ENCODE data around the gene ZNF407. TPM values are rescaled to one million over a fixed set of nuclear protein-coding genes. Genes with fewer than 3 reads are reported as not detected.

The ZNF407 gene
- total RNA-seq, 2 experiments from 2014 or later, result 11.7 to 13.4 TPM

GRCh38 chr18:75029481-75029880 is 431.8 kb downstream of the ZNF407 start:
- DNase-seq, result no peak
- Mint-ChIP-seq H3K4me3 (no peak overlapping the region), H3K27me3 (no peaks in the 10 kb centered on the region), H3K4me1 (peaks cover 12% of the 10 kb centered on the region), H3K36me3 (ENCODE audit: low read depth) (peaks cover 6% of the 10 kb centered on the region), H3K9me3 (peaks cover 5% of the 10 kb centered on the region), H3K27ac (no peak overlapping the region)
- CTCF ChIA-PET, result interaction anchor here (0.9 kb wide), 1 partner anchor 10 kb away, joined by 3 read pairs; no protein-coding TSS in a partner anchor
- POLR2A ChIA-PET, result interaction anchor here (1.3 kb wide), 1 partner anchor 34 kb away, joined by 4 read pairs; no protein-coding TSS in a partner anchor

GRCh38 chr18:75031717-75032317 is 434.1 kb downstream of the ZNF407 start:
- ChIA-PET POLR2A (no interaction called here), CTCF (no interaction called here)
- DNase-seq, result no peak
- H3K9me3 Mint-ChIP-seq, result peaks cover 5% of the 10 kb centered on the region
- peaks cover 6% of the 10 kb centered on the region for H3K36me3 Mint-ChIP-seq (ENCODE audit: low read depth)
- peaks cover 9% of the 10 kb centered on the region for H3K4me1 Mint-ChIP-seq
- H3K4me3 Mint-ChIP-seq, result no peak overlapping the region
- H3K27ac Mint-ChIP-seq, result no peak overlapping the region
- no peaks in the 10 kb centered on the region for H3K27me3 Mint-ChIP-seq

- POLR2A ChIA-PET, result no interaction called here
- Mint-ChIP-seq H3K4me1 (peaks cover 9% of the 10 kb centered on the region), H3K27me3 (no peaks in the 10 kb centered on the region), H3K4me3 (no peak overlapping the region), H3K9me3 (peaks cover 5% of the 10 kb centered on the region), H3K36me3 (ENCODE audit: low read depth) (peaks cover 6% of the 10 kb centered on the region), H3K27ac (no peak overlapping the region)
- no peak for DNase-seq
- CTCF ChIA-PET, result no interaction called here
These were observed 435.8 kb downstream of the ZNF407 start for GRCh38 chr18:75033516-75033915.

GRCh38 chr18:75034937-75035336 is 437.3 kb downstream of the ZNF407 start:
- no peak overlapping the region for H3K4me3 Mint-ChIP-seq
- CTCF ChIA-PET, result no interaction called here
- H3K4me1 Mint-ChIP-seq, result peaks cover 2% of the 10 kb centered on the region
- no peak for DNase-seq
- H3K9me3 Mint-ChIP-seq, result no peaks in the 10 kb centered on the region
- H3K27ac Mint-ChIP-seq, result no peak overlapping the region
- H3K36me3 Mint-ChIP-seq (ENCODE audit: low read depth), result no peaks in the 10 kb centered on the region
- H3K27me3 Mint-ChIP-seq, result no peaks in the 10 kb centered on the region
- POLR2A ChIA-PET, result no interaction called here

- H3K27ac Mint-ChIP-seq, result no peak overlapping the region
- POLR2A ChIA-PET, result no interaction called here
- no peaks in the 10 kb centered on the region for H3K36me3 Mint-ChIP-seq (ENCODE audit: low read depth)
- DNase-seq, result no peak
- H3K27me3 Mint-ChIP-seq, result no peaks in the 10 kb centered on the region
- H3K9me3 Mint-ChIP-seq, result no peaks in the 10 kb centered on the region
- CTCF ChIA-PET, result no interaction called here
- H3K4me1 Mint-ChIP-seq, result peaks cover 2% of the 10 kb centered on the region
- no peak overlapping the region for H3K4me3 Mint-ChIP-seq
These were observed 438.3 kb downstream of the ZNF407 start for GRCh38 chr18:75035928-75036327.

GRCh38 chr18:75036917-75037688 is 439.4 kb downstream of the ZNF407 start:
- CTCF ChIA-PET, result no interaction called here
- Mint-ChIP-seq H3K36me3 (ENCODE audit: low read depth) (no peaks in the 10 kb centered on the region), H3K9me3 (no peaks in the 10 kb centered on the region), H3K27ac (no peak overlapping the region), H3K27me3 (no peaks in the 10 kb centered on the region), H3K4me3 (no peak overlapping the region), H3K4me1 (peaks cover 2% of the 10 kb centered on the region)
- no peak for DNase-seq
- POLR2A ChIA-PET, result no interaction called here

- no peak overlapping the region for H3K4me3 Mint-ChIP-seq
- ChIA-PET CTCF (no interaction called here), POLR2A (no interaction called here)
- H3K36me3 Mint-ChIP-seq (ENCODE audit: low read depth), result no peaks in the 10 kb centered on the region
- no peak overlapping the region for H3K27ac Mint-ChIP-seq
- H3K4me1 Mint-ChIP-seq, result peaks cover 2% of the 10 kb centered on the region
- no peak for DNase-seq
- no peaks in the 10 kb centered on the region for H3K27me3 Mint-ChIP-seq
- H3K9me3 Mint-ChIP-seq, result no peaks in the 10 kb centered on the region
These were observed 440.0 kb downstream of the ZNF407 start for GRCh38 chr18:75037689-75037955.

GRCh38 chr18:75041586-75041985 is 443.9 kb downstream of the ZNF407 start:
- no peak overlapping the region for H3K4me3 Mint-ChIP-seq
- H3K27ac Mint-ChIP-seq, result no peak overlapping the region
- no peaks in the 10 kb centered on the region for H3K4me1 Mint-ChIP-seq
- DNase-seq, result no peak
- no peaks in the 10 kb centered on the region for H3K27me3 Mint-ChIP-seq
- CTCF ChIA-PET, result interaction anchor here (0.7 to 1.1 kb wide), 3 partner anchors 17 to 145 kb away, joined by 3 to 4 read pairs (median 3); no protein-coding TSS in a partner anchor
- no peaks in the 10 kb centered on the region for H3K9me3 Mint-ChIP-seq
- no peaks in the 10 kb centered on the region for H3K36me3 Mint-ChIP-seq (ENCODE audit: low read depth)
- POLR2A ChIA-PET, result no interaction called here

- H3K4me3 Mint-ChIP-seq, result no peak overlapping the region
- no peaks in the 10 kb centered on the region for H3K4me1 Mint-ChIP-seq
- no peaks in the 10 kb centered on the region for H3K9me3 Mint-ChIP-seq
- H3K36me3 Mint-ChIP-seq (ENCODE audit: low read depth), result no peaks in the 10 kb centered on the region
- H3K27ac Mint-ChIP-seq, result no peak overlapping the region
- no peak for DNase-seq
- ChIA-PET POLR2A (no interaction called here), CTCF (no interaction called here)
- H3K27me3 Mint-ChIP-seq, result no peaks in the 10 kb centered on the region
These were observed 445.8 kb downstream of the ZNF407 start for GRCh38 chr18:75043478-75043877.

- Mint-ChIP-seq H3K9me3 (no peaks in the 10 kb centered on the region), H3K4me3 (no peak overlapping the region), H3K27ac (no peak overlapping the region), H3K4me1 (no peaks in the 10 kb centered on the region), H3K27me3 (no peaks in the 10 kb centered on the region), H3K36me3 (ENCODE audit: low read depth) (no peaks in the 10 kb centered on the region)
- ChIA-PET POLR2A (no interaction called here), CTCF (no interaction called here)
- no peak for DNase-seq
These were observed 446.6 kb downstream of the ZNF407 start for GRCh38 chr18:75044296-75044695.

- no peak overlapping the region for H3K4me3 Mint-ChIP-seq
- H3K9me3 Mint-ChIP-seq, result no peaks in the 10 kb centered on the region
- H3K27me3 Mint-ChIP-seq, result no peaks in the 10 kb centered on the region
- no peaks in the 10 kb centered on the region for H3K4me1 Mint-ChIP-seq
- ChIA-PET CTCF (no interaction called here), POLR2A (no interaction called here)
- no peak overlapping the region for H3K27ac Mint-ChIP-seq
- no peaks in the 10 kb centered on the region for H3K36me3 Mint-ChIP-seq (ENCODE audit: low read depth)
- no peak for DNase-seq
These were observed 447.1 kb downstream of the ZNF407 start for GRCh38 chr18:75044791-75045190.

- H3K9me3 Mint-ChIP-seq, result no peaks in the 10 kb centered on the region
- H3K4me3 Mint-ChIP-seq, result no peak overlapping the region
- ChIA-PET CTCF (no interaction called here), POLR2A (no interaction called here)
- no peaks in the 10 kb centered on the region for H3K4me1 Mint-ChIP-seq
- H3K36me3 Mint-ChIP-seq (ENCODE audit: low read depth), result no peaks in the 10 kb centered on the region
- H3K27ac Mint-ChIP-seq, result no peak overlapping the region
- no peak for DNase-seq
- H3K27me3 Mint-ChIP-seq, result no peaks in the 10 kb centered on the region
These were observed 447.6 kb downstream of the ZNF407 start for GRCh38 chr18:75045272-75045671.

GRCh38 chr18:75047240-75047961 is 449.7 kb downstream of the ZNF407 start:
- H3K9me3 Mint-ChIP-seq, result no peaks in the 10 kb centered on the region
- H3K36me3 Mint-ChIP-seq (ENCODE audit: low read depth), result no peaks in the 10 kb centered on the region
- H3K27me3 Mint-ChIP-seq, result no peaks in the 10 kb centered on the region
- H3K4me3 Mint-ChIP-seq, result no peak overlapping the region
- ChIA-PET POLR2A (no interaction called here), CTCF (no interaction called here)
- H3K27ac Mint-ChIP-seq, result no peak overlapping the region
- H3K4me1 Mint-ChIP-seq, result no peaks in the 10 kb centered on the region
- no peak for DNase-seq
